Keratinocyte (primary cell): ENCODE measurements around the gene MGAT4A. TPM values are rescaled to one million over a fixed set of nuclear protein-coding genes. Genes with fewer than 3 reads are reported as not detected.

Source experiments
- DNase-seq: peaks from one replicate; pipeline ENCODE4 v3.0.0-alpha.2; 2011; ENCODE audit warnings: low read depth, missing footprints, low spot score
- FAIRE-seq: peaks from 2 replicates; lab custom pipeline; 2011; peaks lifted over from hg19 to GRCh38; lab: Jason Lieb, UNC
- H2AFZ ChIP-seq: 2 replicates; pipeline ENCODE4 v1.6.0; 2012; ENCODE audit warnings: low read length, control low read depth, inconsistent platforms; ENCODE audit not compliant: control insufficient read depth
- H3K27ac ChIP-seq: 2 replicates; pipeline ENCODE4 v1.5.1; 2011; ENCODE audit warnings: low read length; ENCODE audit not compliant: control insufficient read depth, insufficient read depth
- H3K27me3 ChIP-seq: 3 replicates; pipeline ENCODE4 v1.6.0; 2011; ENCODE audit warnings: low read length; ENCODE audit not compliant: control insufficient read depth, insufficient read depth; ENCODE audit errors: extremely low read depth
- H3K36me3 ChIP-seq, 2 experiments: 2 replicates in 1 of 2; 3 replicates in 1 of 2; pipeline ENCODE4 v1.5.1; 2011; ENCODE audit warnings: low read length in 2 of 2, mild to moderate bottlenecking in 1 of 2; ENCODE audit not compliant: control insufficient read depth in 2 of 2, insufficient read depth in 2 of 2; ENCODE audit errors: extremely low read depth in 1 of 2
- H3K4me1 ChIP-seq: 3 replicates; pipeline ENCODE4 v1.5.1; 2011; ENCODE audit warnings: low read length; ENCODE audit not compliant: control insufficient read depth, insufficient read depth; ENCODE audit errors: extremely low read depth
- H3K4me2 ChIP-seq: 3 replicates; pipeline ENCODE4 v1.6.0; 2011; ENCODE audit warnings: low read depth, low read length; ENCODE audit not compliant: control insufficient read depth, insufficient read depth; ENCODE audit errors: extremely low read depth
- H3K4me3 ChIP-seq, 3 experiments: fragments of 200-600 bp in 1 of 3; sonication (generic) in 1 of 3; 2 replicates in 2 of 3; 3 replicates in 1 of 3; pipeline ENCODE4 v1.5.1; 2011 to 2016; ENCODE audit warnings: low read length in 3 of 3, mild to moderate bottlenecking in 3 of 3, control low read depth in 2 of 3, inconsistent platforms in 1 of 3, low read depth in 1 of 3, mixed read lengths in 1 of 3, mixed run types in 1 of 3, moderate library complexity in 1 of 3; ENCODE audit not compliant: control insufficient read depth in 2 of 3, insufficient read depth in 2 of 3; ENCODE audit errors: extremely low read depth in 1 of 3
- H3K79me2 ChIP-seq: 2 replicates; pipeline ENCODE4 v1.6.0; 2012; ENCODE audit warnings: low read length; ENCODE audit not compliant: control insufficient read depth, insufficient read depth
- H3K9ac ChIP-seq: 3 replicates; pipeline ENCODE4 v1.6.0; 2011; ENCODE audit warnings: low read length; ENCODE audit not compliant: control insufficient read depth, insufficient read depth; ENCODE audit errors: extremely low read depth
- H3K9me1 ChIP-seq: 3 replicates; pipeline ENCODE4 v1.6.0; 2011; ENCODE audit warnings: low read length; ENCODE audit not compliant: control insufficient read depth, insufficient read depth; ENCODE audit errors: extremely low read depth
- H3K9me3 ChIP-seq: 2 replicates; pipeline ENCODE4 v1.5.1; 2012; ENCODE audit warnings: low read depth, low read length; ENCODE audit not compliant: control insufficient read depth
- H4K20me1 ChIP-seq: 3 replicates; pipeline ENCODE4 v1.6.0; 2011; ENCODE audit warnings: low read length; ENCODE audit not compliant: control insufficient read depth, insufficient read depth; ENCODE audit errors: extremely low read depth
- CTCF ChIP-seq, 3 experiments: IDR thresholded peaks in 1 of 3; conservative IDR thresholded peaks in 1 of 3; optimal IDR thresholded peaks in 1 of 3; 2 replicates in 2 of 3; 3 replicates in 1 of 3; pipeline versions ENCODE3 to v1.5.1; 2011; ENCODE audit warnings: low read length in 3 of 3, mild to moderate bottlenecking in 3 of 3, moderate library complexity in 2 of 3, control low read depth in 1 of 3, inconsistent platforms in 1 of 3; ENCODE audit not compliant: insufficient read depth in 2 of 3; ENCODE audit errors: extremely low read depth in 1 of 3
- EZH2 ChIP-seq: IDR thresholded peaks from one replicate; pipeline ENCODE4 v1.6.1; 2012; ENCODE audit warnings: inconsistent platforms, mild to moderate bottlenecking, low read length, moderate library complexity
- dilution Hi-C: fragments of 300-500 bp; cut with MboI; formaldehyde crosslinking; loops from one replicate; pipeline ENCODE4 v1.7.0; 2020; ENCODE audit warnings: low sequenced_read_pairs; ENCODE audit not compliant: extremely low pct_ligation_motif_present
- polyA plus RNA-seq, 5 experiments: library from polyadenylated mRNA; depleted of rRNA in 3 of 5; stranded (reverse) in 3 of 5; stranded (forward) in 1 of 5; unstranded in 1 of 5; fragments of >200 nt; gene quantifications; 1 replicate in 1 of 5; 2 replicates in 3 of 5; 3 replicates in 1 of 5; pipeline versions ENCODE4 v1.2.1 to v1.2.3, GENCODE V29; 2011 to 2012; ENCODE audit warnings: missing spikeins in 2 of 5, low read depth in 1 of 5, low replicate concordance in 1 of 5

MGAT4A gene
- polyA plus RNA-seq, 1 donor (not counting 4 experiments of a cell fraction or from before 2014, with no cell fraction given): 0.81 TPM

- no peak overlapping the region for H3K4me3 ChIP-seq
- H2AFZ ChIP-seq: no peak overlapping the region
These were observed 6.9 kb upstream of the MGAT4A start for GRCh38 chr2:98737848-98738247.

GRCh38 chr2:98736464-98736889 lies 5.5 kb upstream of the MGAT4A start:
- Histone ChIP-seq H4K20me1 (no peaks in the 10 kb centered on the region), H3K4me1 (peaks cover 8% of the 10 kb centered on the region), H3K27ac (no peak overlapping the region), H3K79me2 (no peaks in the 10 kb centered on the region), H3K9me1 (no peaks in the 10 kb centered on the region), H3K9ac (no peak overlapping the region), H3K36me3 (no peaks in the 10 kb centered on the region), H2AFZ (no peak overlapping the region), H3K4me3 (no peak overlapping the region), H3K4me2 (no peak overlapping the region), H3K9me3 (no peaks in the 10 kb centered on the region), H3K27me3 (no peaks in the 10 kb centered on the region)
- FAIRE-seq: no peak
- no peak for DNase-seq
- no peak for TF ChIP-seq EZH2
- no peak for TF ChIP-seq CTCF (optimal IDR thresholded peaks at IDR 0.05 in 1 of 3, IDR thresholded peaks at IDR 0.05 in 1 of 3, conservative IDR thresholded peaks at IDR 0.05 in 1 of 3; ENCODE audit: extremely low read depth in 1 of 3, insufficient read depth in 2 of 3, low read length in 3 of 3)
- dilution Hi-C loops: no loop called here

More at GRCh38 chr2:98737848-98738247, 6.9 kb upstream of the MGAT4A start:
- FAIRE-seq (no peak), DNase-seq (no peak)
- H3K79me2 ChIP-seq: no peaks in the 10 kb centered on the region
- no peak overlapping the region for H3K27ac ChIP-seq
- no peak overlapping the region for H3K9ac ChIP-seq
- no peaks in the 10 kb centered on the region for H3K9me1 ChIP-seq
- no peaks in the 10 kb centered on the region for H3K9me3 ChIP-seq
- H3K4me1 ChIP-seq: peaks cover 4% of the 10 kb centered on the region
- H3K4me2 ChIP-seq: no peak overlapping the region
- no peaks in the 10 kb centered on the region for H3K36me3 ChIP-seq
- no peaks in the 10 kb centered on the region for H3K27me3 ChIP-seq
- TF ChIP-seq CTCF (optimal IDR thresholded peaks at IDR 0.05 in 1 of 3, IDR thresholded peaks at IDR 0.05 in 1 of 3, conservative IDR thresholded peaks at IDR 0.05 in 1 of 3; ENCODE audit: extremely low read depth in 1 of 3, insufficient read depth in 2 of 3, low read length in 3 of 3) (no peak), EZH2 (no peak)
- H4K20me1 ChIP-seq: no peaks in the 10 kb centered on the region
- dilution Hi-C loops: no loop called here
